ENCODE measurements around the gene NFU1. TPM values are rescaled to one million over a fixed set of nuclear protein-coding genes. Genes with fewer than 3 reads are reported as not detected.

The NFU1 gene
- polyA plus RNA-seq, 1 donor (not counting 4 experiments of a cell fraction or from before 2014, with no cell fraction given): 53.7 TPM

DNA sequence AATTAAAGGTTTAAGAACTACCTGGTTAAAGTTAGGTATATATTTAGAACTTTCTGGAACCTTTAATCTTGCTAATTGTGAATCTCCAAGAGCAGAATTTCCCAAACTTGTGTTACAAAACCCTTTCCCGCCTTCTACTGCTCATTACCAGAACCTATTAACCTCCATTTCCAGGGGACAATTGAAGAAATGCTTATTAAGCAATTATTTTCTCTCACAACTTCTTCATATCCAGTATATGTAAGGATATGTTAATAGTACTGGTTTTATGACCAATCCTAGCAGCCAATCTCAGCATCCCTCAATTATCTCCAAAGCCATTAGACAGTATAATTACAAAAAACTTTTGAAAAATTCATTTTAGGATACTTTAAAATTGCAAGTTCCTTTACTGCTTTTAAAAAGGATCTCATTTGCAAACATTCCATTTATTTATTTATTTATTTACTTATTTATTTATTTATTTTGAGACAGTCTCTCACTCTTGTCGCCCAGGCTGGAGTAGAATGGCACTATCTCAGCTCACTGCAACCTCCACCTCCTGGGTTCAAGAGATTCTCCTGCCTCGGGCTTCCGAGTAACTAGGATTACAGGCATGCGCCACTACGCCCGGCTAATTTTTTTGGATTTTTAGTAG is 53.9 kb downstream of the NFU1 start:
- H3K4me3 ChIP-seq (ENCODE audit: control insufficient read depth in 2 of 3, extremely low read depth in 1 of 3, insufficient read depth in 2 of 3, low read depth in 1 of 3, low read length in 3 of 3): no peak overlapping the region
- H3K36me3 ChIP-seq (ENCODE audit: control insufficient read depth in 2 of 2, extremely low read depth in 1 of 2, insufficient read depth in 2 of 2, low read length in 2 of 2): peaks cover 0 to 3% of the 10 kb centered on the region in 2 experiments
- no peak overlapping the region for H3K27ac ChIP-seq (ENCODE audit: control insufficient read depth, insufficient read depth, low read length)
- peaks cover 81% of the 10 kb centered on the region for H3K79me2 ChIP-seq (ENCODE audit: control insufficient read depth, insufficient read depth, low read length)
- H3K27me3 ChIP-seq (ENCODE audit: control insufficient read depth, extremely low read depth, insufficient read depth, low read length): no peaks in the 10 kb centered on the region
- no peaks in the 10 kb centered on the region for H3K9me1 ChIP-seq (ENCODE audit: control insufficient read depth, extremely low read depth, insufficient read depth, low read length)
- no peak for TF ChIP-seq EZH2 (IDR thresholded peaks at IDR 0.05; ENCODE audit: low read length)
- TF ChIP-seq, protein P1, sequence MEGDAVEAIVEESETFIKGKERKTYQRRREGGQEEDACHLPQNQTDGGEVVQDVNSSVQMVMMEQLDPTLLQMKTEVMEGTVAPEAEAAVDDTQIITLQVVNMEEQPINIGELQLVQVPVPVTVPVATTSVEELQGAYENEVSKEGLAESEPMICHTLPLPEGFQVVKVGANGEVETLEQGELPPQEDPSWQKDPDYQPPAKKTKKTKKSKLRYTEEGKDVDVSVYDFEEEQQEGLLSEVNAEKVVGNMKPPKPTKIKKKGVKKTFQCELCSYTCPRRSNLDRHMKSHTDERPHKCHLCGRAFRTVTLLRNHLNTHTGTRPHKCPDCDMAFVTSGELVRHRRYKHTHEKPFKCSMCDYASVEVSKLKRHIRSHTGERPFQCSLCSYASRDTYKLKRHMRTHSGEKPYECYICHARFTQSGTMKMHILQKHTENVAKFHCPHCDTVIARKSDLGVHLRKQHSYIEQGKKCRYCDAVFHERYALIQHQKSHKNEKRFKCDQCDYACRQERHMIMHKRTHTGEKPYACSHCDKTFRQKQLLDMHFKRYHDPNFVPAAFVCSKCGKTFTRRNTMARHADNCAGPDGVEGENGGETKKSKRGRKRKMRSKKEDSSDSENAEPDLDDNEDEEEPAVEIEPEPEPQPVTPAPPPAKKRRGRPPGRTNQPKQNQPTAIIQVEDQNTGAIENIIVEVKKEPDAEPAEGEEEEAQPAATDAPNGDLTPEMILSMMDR (optimal IDR thresholded peaks at IDR 0.05 in 1 of 3, IDR thresholded peaks at IDR 0.05 in 1 of 3, conservative IDR thresholded peaks at IDR 0.05 in 1 of 3; ENCODE audit: extremely low read depth in 1 of 3, insufficient read depth in 2 of 3, low read length in 3 of 3): no peak
- FAIRE-seq: no peak
- H4K20me1 ChIP-seq (ENCODE audit: control insufficient read depth, extremely low read depth, insufficient read depth, low read length): no peaks in the 10 kb centered on the region
- H3K4me1 ChIP-seq (ENCODE audit: control insufficient read depth, extremely low read depth, insufficient read depth, low read length): peaks cover 24% of the 10 kb centered on the region
- DNase-seq (ENCODE audit: low read depth, low spot score): no peak
- no peak overlapping the region for H2AFZ ChIP-seq (ENCODE audit: control insufficient read depth, low read length)
- no peak overlapping the region for H3K4me2 ChIP-seq (ENCODE audit: control insufficient read depth, extremely low read depth, insufficient read depth, low read depth, low read length)
- dilution Hi-C loops (cut with MboI; ENCODE audit: extremely low pct_ligation_motif_present, low sequenced_read_pairs): no loop called here
- no peaks in the 10 kb centered on the region for H3K9me3 ChIP-seq (ENCODE audit: control insufficient read depth, low read depth, low read length)
- no peak overlapping the region for H3K9ac ChIP-seq (ENCODE audit: control insufficient read depth, extremely low read depth, insufficient read depth, low read length)

GRCh38 chr2:69382547-69382946 is 54.7 kb downstream of the NFU1 start:
- Histone ChIP-seq H3K27ac (ENCODE audit: control insufficient read depth, insufficient read depth, low read length) (no peak overlapping the region), H4K20me1 (ENCODE audit: control insufficient read depth, extremely low read depth, insufficient read depth, low read length) (no peaks in the 10 kb centered on the region), H3K9me3 (ENCODE audit: control insufficient read depth, low read depth, low read length) (no peaks in the 10 kb centered on the region), H3K4me2 (ENCODE audit: control insufficient read depth, extremely low read depth, insufficient read depth, low read depth, low read length) (no peak overlapping the region), H3K27me3 (ENCODE audit: control insufficient read depth, extremely low read depth, insufficient read depth, low read length) (no peaks in the 10 kb centered on the region), H3K79me2 (ENCODE audit: control insufficient read depth, insufficient read depth, low read length) (peaks cover 86% of the 10 kb centered on the region), H3K4me1 (ENCODE audit: control insufficient read depth, extremely low read depth, insufficient read depth, low read length) (peaks cover 17% of the 10 kb centered on the region), H3K4me3 (ENCODE audit: control insufficient read depth in 2 of 3, extremely low read depth in 1 of 3, insufficient read depth in 2 of 3, low read depth in 1 of 3, low read length in 3 of 3) (no peak overlapping the region), H2AFZ (ENCODE audit: control insufficient read depth, low read length) (no peak overlapping the region), H3K9me1 (ENCODE audit: control insufficient read depth, extremely low read depth, insufficient read depth, low read length) (no peaks in the 10 kb centered on the region), H3K36me3 (ENCODE audit: control insufficient read depth in 2 of 2, extremely low read depth in 1 of 2, insufficient read depth in 2 of 2, low read length in 2 of 2) (peaks cover 0 to 3% of the 10 kb centered on the region in 2 experiments), H3K9ac (ENCODE audit: control insufficient read depth, extremely low read depth, insufficient read depth, low read length) (no peak overlapping the region)
- no peak for TF ChIP-seq EZH2 (IDR thresholded peaks at IDR 0.05; ENCODE audit: low read length)
- TF ChIP-seq, protein P1 (optimal IDR thresholded peaks at IDR 0.05 in 1 of 3, IDR thresholded peaks at IDR 0.05 in 1 of 3, conservative IDR thresholded peaks at IDR 0.05 in 1 of 3; ENCODE audit: extremely low read depth in 1 of 3, insufficient read depth in 2 of 3, low read length in 3 of 3): no peak
- FAIRE-seq (no peak), DNase-seq (ENCODE audit: low read depth, low spot score) (no peak)
- dilution Hi-C loops (cut with MboI; ENCODE audit: extremely low pct_ligation_motif_present, low sequenced_read_pairs): no loop called here
